ENCODE measurements around the gene PDE4B.
"Not testable (repeated sequence)": the region's sequence is repeated elsewhere in the genome, so short reads cannot be mapped to it uniquely, and the experiment has no call there.

The PDE4B gene

DNA sequence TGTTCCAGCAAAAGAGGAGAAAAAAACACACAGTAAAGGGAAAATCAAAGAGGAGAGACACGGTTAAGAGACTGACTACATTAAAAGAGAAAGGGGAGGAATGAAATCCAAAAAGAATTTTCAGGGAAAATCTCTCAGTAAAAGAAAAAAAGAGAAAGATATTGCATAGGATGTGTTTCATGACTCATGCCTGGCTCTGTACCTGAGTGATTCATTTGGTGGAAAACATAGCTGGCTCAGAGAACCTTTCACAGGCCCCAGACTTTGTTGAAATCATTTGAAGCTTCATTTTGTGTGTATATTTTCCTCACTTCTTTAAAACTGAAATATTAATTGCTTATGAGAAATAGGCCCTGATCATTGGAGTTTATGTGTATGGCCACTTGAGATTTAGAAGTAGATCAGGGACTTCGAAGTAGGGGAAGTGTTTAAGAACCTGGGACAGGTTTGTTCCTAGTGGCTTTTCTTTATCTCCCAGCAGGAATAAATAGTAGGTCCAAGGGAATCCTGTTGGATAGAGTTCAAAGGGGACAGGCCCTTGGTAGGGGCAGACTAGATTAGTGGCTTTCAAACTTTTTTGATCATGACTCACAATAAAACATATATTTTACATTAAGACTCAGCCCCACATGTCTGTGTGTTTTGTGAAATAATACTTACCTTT, 502.1 kb downstream of the PDE4B start:
- no peak for DNase-seq

DNA sequence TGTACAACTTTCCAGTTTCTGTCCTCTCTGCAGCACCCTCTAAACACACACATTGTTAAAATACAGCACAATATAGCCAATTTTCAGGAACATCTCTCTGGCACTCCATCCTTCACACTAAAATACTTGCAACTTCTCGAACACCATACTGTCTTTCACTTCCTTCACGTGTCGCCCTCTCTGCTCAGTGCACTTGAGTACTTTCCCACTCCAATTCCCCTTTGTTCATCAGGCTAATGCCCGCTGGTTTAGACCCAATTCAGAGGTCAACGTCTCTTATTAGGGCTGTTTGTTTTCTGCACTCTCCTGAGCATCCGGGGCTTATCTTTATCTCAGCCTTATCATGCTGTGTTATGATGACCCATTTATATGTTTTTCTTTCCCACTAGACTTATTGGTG, 503.1 kb downstream of the PDE4B start:
- DNase-seq, result no peak

DNA sequence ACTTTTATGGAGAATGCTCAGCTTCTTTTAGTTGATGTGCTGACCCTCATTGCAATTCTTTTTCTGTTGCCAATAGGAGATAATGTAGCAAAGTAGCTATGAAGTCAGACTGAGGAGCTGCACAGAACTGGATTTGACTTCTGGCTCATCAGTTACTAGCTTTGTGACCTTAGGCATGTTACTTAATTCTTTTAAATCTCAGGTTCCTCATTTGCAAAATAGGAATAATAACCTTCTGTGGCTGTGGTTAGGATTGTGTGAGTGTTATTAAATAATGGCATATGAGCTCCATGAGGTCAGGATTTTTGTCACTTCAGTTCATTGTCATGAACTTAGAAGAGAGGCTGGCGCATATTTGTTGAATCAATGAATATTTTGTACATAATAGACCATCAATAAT, 503.7 kb downstream of the PDE4B start:
- no peak for DNase-seq

DNA sequence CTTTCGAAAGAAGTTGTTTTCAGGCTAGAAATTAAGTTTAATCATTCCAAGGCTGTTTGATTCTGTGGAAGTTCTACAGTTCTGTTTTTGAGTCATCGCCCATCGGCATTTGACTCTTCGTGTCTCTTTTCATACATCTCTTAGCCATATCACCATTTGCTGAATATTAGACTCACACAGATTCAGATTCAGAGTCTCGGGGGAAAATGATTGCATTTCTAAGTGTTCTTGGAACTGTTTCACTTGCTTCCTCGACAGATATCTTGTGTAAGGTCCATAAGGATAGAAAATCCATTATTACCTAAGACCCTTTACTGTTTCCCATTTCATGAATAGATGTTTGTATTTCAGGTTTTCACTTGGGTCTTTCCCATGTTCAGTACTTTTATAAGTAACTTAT, 504.3 kb downstream of the PDE4B start:
- no peak for DNase-seq

DNA sequence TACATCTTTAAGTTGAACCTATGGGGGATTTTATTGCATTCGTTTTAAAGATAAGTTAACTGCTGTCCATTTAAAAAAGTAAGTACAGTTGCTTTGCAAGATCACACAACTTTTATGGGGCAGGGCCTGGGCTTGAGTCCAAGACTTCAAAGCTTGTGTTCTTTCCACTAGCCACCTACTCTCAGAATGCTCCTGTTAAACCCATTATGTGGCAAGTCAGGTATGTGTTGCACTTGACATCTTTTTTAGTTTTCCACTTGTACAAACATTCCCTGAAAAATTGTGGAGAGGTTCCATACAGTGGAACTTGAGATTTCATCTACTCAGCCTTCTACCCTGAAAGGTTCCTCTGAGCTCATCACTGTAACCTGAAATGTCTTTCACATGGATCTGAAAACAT, 505.8 kb downstream of the PDE4B start:
- DNase-seq, result no peak

DNA sequence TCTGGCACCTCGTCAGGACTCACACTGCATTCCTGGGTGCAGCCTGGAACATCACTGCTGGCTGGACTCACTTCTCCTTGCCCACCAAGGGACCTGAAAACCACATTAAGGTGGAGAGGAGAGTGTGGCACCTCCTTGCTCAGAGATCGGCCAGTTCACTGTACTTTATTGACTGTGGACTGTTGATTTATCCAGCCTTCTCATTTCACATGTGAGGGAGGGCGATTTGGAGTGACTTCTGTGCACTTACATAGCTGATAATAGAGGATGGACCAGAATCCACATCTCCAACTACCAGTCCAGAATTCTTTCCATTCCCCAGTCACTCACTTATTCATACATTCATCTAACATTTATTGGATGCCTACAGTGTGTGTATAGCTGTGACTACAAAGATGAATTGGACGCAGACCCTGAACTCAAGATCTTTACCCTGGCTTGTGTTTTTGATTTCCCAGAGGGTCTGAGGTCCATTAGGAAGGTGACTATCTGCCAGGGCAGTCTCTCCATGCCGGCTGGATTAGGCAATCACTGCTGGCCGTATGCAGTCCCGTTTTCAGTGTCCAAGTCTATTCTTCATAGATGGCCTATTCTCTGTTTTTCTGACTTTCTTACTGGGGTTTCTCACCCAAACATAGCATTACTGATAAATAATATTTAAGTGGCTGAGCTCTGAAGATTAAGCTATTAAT, 507.7 kb downstream of the PDE4B start:
- DNase-seq, result no peak

DNA sequence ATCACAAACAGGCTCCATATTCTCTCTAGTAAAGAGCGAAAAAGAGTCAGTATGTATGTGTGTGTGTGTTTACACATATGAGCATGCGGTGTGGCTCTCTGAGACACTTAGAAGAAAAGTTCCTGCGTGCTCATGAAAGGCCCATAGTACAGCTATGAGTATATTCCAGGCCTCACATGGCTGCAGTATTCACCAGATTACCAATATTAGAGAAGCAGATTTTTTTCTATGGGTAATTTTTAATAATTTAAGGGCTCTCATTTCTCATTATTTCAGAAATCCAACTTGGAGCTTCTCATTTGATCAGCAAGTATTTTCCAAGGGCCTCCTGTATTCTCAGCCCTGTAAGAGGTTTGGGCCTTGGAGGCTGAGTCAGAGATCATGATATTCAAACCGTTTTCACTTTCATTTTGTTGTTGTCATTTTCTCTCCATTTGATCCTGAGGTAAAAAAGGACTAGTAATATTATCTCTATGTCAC, 508.3 kb downstream of the PDE4B start:
- no peak for DNase-seq

DNA sequence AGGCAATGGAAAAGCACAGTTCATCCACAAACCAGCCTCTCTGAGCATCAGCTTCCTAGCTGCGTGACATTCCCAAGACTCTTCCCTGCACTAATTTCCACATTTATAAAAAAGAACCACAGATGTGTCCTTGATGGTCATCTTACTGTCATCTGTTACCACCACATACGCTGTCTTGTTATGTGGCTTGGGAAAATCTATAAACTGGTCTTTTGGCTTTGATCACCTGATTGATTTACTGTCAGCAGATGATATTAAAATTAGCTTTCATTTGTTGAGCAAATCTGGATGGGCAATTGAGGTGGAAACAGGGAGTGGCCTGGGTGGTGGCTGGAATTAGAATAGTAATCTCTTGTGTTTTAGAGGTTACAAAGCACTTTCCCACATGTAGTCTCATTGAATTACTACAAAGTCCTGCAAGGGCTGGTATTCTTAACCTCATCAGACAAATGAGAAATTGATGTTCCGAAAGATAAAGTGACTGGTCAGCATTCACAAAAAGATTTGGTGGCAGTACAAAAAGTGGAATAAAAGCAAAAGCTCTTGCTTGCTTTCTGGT, 509.6 kb downstream of the PDE4B start:
- DNase-seq, result no peak

DNA sequence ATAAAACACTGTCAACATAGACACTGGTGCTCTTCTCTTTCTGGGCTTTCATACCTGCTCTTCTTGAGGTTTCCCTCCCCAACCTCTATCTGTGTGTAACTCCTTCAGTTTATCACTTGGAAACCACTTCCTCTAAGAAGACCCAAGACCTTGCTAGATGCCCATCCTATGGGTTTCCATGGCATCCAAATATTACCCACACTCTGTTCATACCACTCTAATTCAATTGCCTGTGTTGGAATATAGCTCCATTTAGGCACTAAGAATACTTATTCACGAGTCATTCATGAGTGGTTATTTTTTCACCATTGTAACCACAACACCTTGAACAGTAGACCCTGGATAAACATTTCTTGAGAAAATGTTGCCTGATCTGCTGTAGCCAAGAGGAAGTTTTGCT, 510.1 kb downstream of the PDE4B start:
- no peak for DNase-seq

DNA sequence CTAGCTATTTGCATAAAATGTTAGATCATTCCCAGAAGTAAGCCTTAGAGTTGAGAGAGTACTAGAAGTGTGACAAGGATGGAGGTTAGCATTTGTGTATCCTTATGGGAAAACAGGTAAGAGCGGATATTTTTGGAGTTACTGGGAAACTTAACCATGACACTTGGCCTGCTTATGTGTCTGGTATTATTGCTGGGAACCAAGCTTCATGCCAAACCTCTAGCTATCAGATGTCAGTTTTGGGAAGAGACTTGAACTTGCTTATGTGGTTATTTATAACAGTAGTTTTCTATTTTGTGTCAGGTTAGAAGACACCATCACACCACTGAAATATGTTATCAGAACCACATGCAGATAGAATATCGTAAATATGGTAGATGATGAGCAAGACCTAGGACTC, 511.0 kb downstream of the PDE4B start:
- DNase-seq, result no peak

DNA sequence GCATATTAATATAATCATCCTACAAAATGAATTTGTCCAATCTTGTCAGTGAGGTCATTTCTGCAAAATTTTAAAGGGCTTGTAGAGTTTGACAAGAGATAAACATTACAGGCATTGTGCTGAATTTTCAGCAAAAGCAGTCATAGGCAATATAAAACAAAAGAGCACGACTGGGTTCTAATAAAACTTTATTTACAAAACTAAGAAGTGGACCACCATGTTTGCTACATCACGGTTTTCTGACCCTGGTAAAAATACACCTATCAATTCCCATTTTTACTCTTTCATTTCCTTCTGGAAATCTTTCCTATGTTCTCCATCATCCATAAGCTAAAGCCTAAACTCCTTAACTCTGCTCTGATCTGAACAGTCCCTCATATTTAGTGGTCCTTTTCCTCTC, 511.4 kb downstream of the PDE4B start:
- no peak for DNase-seq

DNA sequence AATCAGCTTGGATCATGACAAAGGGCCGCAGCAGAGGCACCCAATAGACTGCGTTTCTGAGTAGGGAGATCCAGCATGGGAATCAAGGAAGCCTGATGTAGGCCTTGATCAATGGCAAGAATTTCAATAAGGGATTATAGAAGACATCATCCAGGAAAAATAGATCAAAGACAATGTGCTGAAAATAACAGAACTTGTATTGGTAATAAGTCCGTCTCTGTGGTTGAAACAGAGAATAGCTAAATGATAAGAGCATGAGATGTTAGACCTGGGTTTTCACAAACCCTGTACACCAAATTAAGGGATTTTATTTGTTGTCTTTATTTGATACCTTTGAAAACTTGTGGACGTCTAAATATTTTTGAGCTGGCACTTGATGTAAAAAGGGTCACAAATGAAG, 513.2 kb downstream of the PDE4B start:
- no peak for DNase-seq

DNA sequence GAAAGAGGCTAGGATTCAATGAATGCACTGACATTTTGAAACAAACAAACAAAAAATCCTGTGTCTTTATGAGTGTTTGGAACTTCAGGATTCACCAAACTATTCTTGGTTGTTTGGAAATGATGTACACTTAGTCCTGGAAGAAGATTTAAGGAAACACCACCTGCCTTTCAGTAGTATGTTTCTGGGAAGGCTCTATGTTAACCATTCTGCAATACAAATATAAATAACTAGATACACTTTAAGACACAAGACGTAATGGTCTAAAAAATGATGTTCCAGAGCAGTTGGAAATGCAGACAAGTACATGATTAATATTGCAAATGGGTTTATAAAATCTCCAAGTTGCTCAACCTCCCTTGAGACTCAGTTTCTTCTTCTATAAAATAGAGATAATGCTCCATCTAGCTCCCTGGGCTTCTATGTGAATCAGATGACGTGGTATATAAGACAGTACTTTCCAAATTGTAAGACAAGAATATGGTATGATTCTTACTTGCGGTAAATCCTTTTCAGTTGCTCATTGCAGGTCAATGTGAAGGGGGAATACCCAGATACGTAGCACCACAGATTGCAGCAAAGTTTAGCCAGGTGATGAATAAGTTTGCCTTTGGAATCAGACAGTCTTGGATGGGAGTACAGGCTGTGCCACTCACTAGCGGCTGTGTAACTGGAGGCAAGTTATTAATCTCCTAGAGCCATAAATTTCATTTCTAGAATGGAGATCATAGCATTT, 516.5 kb downstream of the PDE4B start:
- no peak for DNase-seq

DNA sequence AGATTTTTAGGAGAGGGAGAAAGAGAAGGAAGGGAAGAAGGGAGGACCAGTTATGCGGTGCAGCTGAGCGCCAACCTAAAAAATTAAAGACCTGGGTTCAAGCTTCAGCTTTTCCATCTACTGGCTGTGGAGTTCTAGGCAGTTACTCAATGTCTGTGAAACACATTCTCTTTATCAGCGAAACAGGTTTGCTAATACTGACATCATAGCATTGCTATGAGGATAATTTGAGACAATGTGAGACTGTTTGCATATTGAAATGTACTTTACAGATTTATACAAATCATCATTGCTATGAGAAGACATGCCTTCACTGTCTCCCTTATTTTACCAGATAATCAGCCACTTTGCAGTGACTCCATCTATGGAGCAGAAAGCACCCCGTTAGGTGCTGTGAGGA, 518.4 kb downstream of the PDE4B start:
- DNase-seq, result no peak

DNA sequence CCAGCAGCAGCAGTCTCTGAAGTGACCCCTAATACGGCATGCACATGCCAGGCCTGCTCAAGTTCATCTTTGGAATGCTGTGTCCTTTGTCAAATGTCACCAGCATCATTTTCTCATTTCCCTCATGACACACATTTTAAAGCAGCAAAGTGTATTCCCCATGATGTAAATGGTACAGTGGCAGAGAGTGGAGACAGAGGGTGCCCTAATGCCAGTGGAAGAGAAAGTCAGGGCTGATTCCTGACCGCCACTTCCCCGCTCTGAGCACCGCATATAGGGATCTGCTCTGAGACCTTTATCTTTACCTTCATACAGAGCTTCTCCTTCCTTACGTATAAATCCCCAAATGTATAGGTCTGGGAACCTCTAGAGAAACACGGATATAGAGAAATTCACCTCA, 518.9 kb downstream of the PDE4B start:
- no peak for DNase-seq

DNA sequence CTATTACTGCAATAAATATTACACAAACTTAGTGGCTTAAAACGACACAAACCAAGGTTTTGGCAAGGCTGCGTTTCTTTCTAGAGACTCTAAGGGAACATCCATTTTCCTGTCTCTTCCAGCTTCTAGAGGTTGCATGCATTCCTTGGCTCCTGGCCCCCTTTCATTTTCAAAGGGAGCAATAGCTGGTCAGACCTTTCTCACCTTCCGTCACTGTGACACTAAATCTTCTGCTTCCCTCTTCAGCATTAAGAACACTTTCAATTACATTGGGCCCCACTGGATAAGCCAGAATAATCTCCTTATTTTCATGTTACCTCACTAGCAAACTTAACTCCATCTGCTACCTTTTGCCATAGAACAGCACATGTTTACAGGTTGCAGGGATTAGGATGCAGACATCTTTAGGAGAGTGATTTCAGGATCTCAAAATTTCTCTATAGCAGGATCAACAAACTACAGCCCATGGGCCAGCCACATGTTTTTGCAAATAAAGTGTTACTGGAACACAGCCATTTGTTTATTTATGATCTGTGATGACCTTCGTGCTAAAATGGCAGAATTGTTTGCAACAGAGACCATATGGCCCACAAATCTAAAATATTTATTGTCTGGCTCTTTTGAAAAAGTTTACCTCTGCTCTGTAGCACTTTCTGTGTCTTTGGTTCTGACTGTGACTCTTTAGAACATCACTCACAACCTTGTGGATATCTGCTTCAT, 519.7 kb downstream of the PDE4B start:
- DNase-seq, result no peak

DNA sequence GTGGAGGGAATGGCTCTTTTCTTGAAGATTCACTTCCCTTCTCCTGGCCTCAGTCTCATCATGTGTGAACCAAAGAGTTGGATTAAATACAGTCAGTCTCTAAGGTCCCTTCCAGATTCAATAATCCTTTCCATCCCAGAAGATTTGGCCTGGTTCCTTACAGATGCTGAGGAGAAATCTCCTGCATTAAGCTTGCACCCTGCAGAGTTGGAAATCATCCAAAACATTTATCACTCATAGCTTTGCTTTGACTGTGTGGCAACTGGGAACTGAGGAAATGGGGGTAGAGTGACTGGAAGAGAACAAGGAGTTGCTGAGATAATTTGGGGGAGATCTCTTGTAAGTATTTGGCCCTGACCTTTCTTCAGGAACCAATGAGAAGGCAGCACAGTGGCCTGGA, 520.7 kb downstream of the PDE4B start:
- DNase-seq, result no peak

DNA sequence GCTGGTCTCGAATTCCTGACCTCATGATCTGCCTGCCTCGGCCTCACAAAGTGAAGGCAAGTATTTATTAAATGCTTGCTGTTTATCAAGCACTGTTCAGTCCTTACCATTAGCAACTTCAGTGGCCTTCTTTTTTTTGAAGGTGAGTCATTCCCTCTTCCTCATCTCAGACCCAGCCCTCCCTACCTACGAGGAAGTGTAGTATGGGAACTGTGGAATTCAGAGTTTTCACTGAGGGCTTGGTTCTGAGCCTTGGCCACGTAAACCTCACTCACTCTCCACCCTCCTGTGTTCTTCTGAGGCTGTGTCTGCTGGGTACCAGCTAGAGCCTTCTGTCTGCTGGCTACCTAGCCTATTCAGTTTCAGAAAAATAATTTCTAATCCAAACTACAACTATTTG, 523.0 kb downstream of the PDE4B start:
- DNase-seq, result no peak

DNA sequence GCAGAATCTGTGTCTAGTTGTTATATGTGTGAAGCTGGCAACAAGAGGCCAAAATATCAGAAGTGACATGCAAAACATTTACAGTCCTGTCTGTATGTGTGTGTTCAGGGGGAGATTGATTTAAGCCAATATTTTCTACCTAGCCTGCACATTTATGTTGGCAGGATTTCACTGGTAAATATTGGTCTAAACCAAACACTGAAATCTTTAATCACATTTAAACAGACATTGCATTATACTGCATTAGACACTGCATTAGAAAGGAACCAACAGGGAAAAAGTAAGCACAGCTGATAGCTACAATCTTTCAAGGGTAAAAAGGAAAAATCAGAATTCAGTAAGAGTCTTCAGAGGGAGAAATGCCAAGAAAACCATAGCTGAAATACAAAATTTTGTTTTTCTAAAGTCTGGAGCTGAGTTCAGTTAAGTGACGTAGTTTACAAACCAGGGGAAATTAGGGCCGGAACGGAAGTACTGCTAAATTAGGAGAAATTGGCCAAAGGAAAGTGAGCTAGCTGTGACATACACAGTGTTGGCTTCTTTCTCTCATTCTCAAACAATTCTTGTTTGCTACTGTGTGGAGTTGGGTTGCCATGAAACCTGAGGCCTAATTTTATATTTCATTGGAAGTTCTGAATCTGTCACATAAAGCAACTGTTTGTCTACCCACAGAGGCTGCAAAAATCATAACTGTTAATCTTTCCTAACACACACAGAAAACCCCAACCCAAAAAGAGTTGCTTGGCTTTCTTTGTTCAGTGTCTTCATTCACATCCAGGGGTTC, 524.0 kb downstream of the PDE4B start:
- no peak for DNase-seq

DNA sequence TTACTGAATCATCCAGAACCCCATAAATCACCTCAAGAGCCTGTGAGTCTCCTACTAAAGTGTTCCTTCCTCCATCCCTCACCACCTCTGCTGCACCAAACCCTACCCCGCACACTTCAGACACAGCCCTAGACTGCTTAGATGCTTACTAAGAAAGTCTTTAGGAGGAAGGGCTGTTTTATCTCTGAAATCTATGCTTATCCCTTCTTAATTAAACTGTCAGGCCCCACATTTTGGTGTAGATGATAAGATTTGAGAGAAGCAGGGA, 524.5 kb downstream of the PDE4B start:
- DNase-seq, result no peak

DNA sequence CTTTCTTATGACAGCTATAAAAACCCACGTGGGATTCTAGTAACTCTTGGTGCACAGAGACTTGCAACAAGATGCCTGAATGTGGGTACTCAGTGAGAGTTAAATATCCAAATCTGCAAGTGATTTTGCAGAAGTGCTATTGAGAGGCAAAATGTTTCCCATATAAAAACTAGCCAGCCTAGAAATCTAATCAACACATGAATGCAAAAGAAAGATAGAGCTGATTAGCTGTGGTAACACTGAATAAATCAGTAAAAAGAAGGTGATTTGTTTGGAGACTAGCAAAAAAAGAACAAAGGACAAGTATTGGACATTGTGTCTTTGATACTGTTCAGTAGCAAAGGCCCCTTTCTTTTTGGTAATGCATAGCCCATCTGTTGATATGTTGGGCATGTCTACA, 527.5 kb downstream of the PDE4B start:
- DNase-seq, result no peak

DNA sequence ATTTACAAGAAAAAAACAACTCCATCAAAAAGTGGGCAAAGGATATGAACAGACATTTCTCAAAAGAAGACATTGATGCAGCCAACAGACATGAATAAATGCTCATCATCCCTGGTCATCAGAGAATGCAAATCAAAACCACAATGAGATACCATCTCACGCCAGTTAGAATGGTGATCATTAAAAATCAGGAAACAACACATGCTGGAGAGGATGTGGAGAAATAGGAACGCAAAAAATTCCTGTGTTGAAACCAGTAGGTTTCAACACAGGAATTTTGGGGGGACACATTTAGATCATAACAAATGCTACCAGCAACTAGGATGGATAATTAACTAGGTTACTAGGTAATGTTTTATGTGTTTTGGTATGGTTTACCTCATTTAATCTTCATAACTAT, 529.8 kb downstream of the PDE4B start:
- not testable (repeated sequence) for DNase-seq
